HUES64 (cell line): ENCODE measurements around the gene LOXL4.

Source experiments
- H3K27ac ChIP-seq: 2 replicates; pipeline ENCODE4 v1.7.0; 2013; ENCODE audit warnings: low read depth, low read length, inconsistent platforms
- H3K27me3 ChIP-seq: 2 replicates; pipeline ENCODE4 v1.6.1; 2013; ENCODE audit warnings: mild to moderate bottlenecking, low read length; ENCODE audit not compliant: insufficient read depth
- H3K36me3 ChIP-seq: 2 replicates; pipeline ENCODE4 v1.6.1; 2013; ENCODE audit warnings: mild to moderate bottlenecking, low read length; ENCODE audit not compliant: insufficient read depth
- H3K4me1 ChIP-seq: 2 replicates; pipeline ENCODE4 v1.6.1; 2013; ENCODE audit warnings: mild to moderate bottlenecking, low read length, moderate library complexity; ENCODE audit not compliant: insufficient read depth
- H3K4me3 ChIP-seq: 2 replicates; pipeline ENCODE4 v1.5.1; 2013; ENCODE audit warnings: mild to moderate bottlenecking, low read length, moderate library complexity
- H3K9ac ChIP-seq: 2 replicates; pipeline ENCODE4 v1.6.1; 2013; ENCODE audit warnings: mild to moderate bottlenecking, low read depth, low read length
- H3K9me3 ChIP-seq: 2 replicates; pipeline ENCODE4 v1.6.1; 2013; ENCODE audit warnings: low read depth, low read length; ENCODE audit not compliant: insufficient read depth
- WGBS: fragments of 150-250, 120-280 bp; methylation state at CpG from one replicate; pipeline ENCODE4 v1.1.7; 2013; ENCODE audit warnings: missing lambda C conversion rate; 5-methylcytosine and 5-hydroxymethylcytosine counted together

Gene LOXL4

DNA sequence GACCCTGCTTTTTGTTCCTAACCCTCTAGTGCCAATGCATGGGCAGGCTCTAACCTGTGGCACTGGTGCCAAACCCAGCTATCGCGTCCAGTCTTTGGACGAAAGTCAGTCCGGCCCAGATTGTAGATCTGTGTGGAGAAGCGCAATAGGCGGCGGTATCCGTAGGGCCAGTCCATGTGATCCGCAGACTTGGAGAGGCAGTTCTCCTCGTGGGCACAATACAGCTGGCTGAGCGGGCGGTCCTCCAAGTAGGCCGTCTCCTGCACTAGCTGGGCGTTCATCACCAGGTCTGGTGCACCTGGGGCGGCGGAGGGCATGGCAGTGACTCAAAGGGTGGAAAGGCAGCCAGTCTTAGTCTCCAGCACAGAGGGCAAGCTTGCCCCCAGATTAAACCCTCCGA is 14.5 kb downstream of the LOXL4 start:
- Histone ChIP-seq H3K27me3 (no peaks in the 10 kb centered on the region), H3K4me1 (no peaks in the 10 kb centered on the region; the same call in 1 of the 2 replicates), H3K27ac (no peak overlapping the region), H3K9ac (no peak overlapping the region), H3K4me3 (no peak overlapping the region), H3K36me3 (peaks cover 2% of the 10 kb centered on the region; the same call in 1 of the 2 replicates), H3K9me3 (no peaks in the 10 kb centered on the region)
- 84% methylated on average over 17 of the region's 17 CpGs for WGBS

GRCh38 chr10:98252464-98252863 is 15.5 kb downstream of the LOXL4 start:
- Histone ChIP-seq H3K4me3 (no peak overlapping the region), H3K36me3 (peaks cover 9% of the 10 kb centered on the region)

GRCh38 chr10:98251399-98251798 is 16.6 kb downstream of the LOXL4 start:
- Histone ChIP-seq H3K4me1 (no peaks in the 10 kb centered on the region; the same call in 1 of the 2 replicates), H3K36me3 (peaks cover 9% of the 10 kb centered on the region), H3K9ac (no peak overlapping the region), H3K27ac (no peak overlapping the region), H3K27me3 (no peaks in the 10 kb centered on the region), H3K4me3 (no peak overlapping the region), H3K9me3 (no peaks in the 10 kb centered on the region)
- WGBS: 91% methylated on average over 8 of the region's 8 CpGs

More at GRCh38 chr10:98252464-98252863, 15.5 kb downstream of the LOXL4 start:
- Histone ChIP-seq H3K4me1 (no peaks in the 10 kb centered on the region; the same call in 1 of the 2 replicates), H3K9ac (no peak overlapping the region), H3K27me3 (no peaks in the 10 kb centered on the region), H3K9me3 (no peaks in the 10 kb centered on the region), H3K27ac (no peak overlapping the region)
- 90% methylated on average over 7 of the region's 7 CpGs for WGBS

- 95% methylated on average over 3 of the region's 3 CpGs for WGBS
- peaks cover 27% of the 10 kb centered on the region for H3K36me3 ChIP-seq
Measured at GRCh38 chr10:98249134-98249533, 18.9 kb downstream of the LOXL4 start.

DNA sequence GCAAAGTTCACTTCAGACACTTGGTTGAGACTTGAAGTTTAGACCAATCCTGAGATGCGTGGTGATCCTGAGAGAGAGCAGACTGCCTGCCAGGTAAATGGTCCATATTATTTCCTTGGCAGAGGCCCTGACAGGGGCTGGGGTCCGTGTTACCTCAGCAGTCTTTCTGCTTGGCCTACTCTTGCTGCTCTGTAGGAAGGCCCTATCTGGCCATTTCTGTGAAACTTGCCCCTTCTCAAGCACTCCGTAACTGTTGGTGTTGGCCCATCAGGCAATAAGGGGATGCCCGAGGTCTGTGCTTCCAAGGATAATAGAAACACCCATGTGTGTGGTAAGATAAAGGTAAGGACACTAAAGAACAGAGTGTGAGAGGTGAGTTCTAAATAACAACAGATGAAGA is 20.0 kb downstream of the LOXL4 start:
- Histone ChIP-seq H3K27ac (no peak overlapping the region), H3K36me3 (peaks cover 33% of the 10 kb centered on the region), H3K4me3 (no peak overlapping the region), H3K9ac (no peak overlapping the region), H3K9me3 (no peaks in the 10 kb centered on the region), H3K27me3 (no peaks in the 10 kb centered on the region), H3K4me1 (no peaks in the 10 kb centered on the region; the same call in 1 of the 2 replicates)
- 94% methylated on average over 4 of the region's 4 CpGs for WGBS

More at GRCh38 chr10:98249134-98249533, 18.9 kb downstream of the LOXL4 start:
- no peak overlapping the region for H3K4me3 ChIP-seq
- no peak overlapping the region for H3K9ac ChIP-seq
- no peaks in the 10 kb centered on the region; the same call in 1 of the 2 replicates for H3K4me1 ChIP-seq
- no peaks in the 10 kb centered on the region for H3K9me3 ChIP-seq
- H3K27ac ChIP-seq: no peak overlapping the region
- no peaks in the 10 kb centered on the region for H3K27me3 ChIP-seq

- Histone ChIP-seq H3K9me3 (no peaks in the 10 kb centered on the region), H3K9ac (no peak overlapping the region), H3K36me3 (peaks cover 33% of the 10 kb centered on the region), H3K4me1 (no peaks in the 10 kb centered on the region; the same call in 1 of the 2 replicates), H3K4me3 (no peak overlapping the region), H3K27me3 (no peaks in the 10 kb centered on the region), H3K27ac (no peak overlapping the region)
- 90% methylated on average over 6 of the region's 6 CpGs for WGBS
Measured at GRCh38 chr10:98246911-98247805, 20.8 kb downstream of the LOXL4 start.

DNA sequence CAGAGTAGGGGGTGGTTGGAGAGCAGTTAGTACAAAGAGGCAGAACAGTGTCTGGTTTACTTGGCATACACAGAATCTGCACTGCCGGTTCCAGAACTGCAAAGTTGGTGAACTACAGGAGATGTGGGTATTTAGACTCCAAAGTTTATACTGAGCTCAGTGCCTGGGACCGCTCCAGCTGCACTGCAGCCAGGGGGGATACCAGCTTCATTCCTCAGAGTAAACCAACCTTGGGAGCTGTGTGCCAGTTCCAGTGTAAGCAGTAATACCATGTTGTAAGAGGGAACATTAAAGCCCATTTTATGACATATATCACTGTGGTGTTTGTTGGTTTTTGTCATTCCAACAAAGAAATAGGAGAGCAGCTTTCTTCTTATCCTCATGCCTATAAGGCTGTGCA is 23.4 kb downstream of the LOXL4 start:
- Histone ChIP-seq H3K9ac (no peak overlapping the region), H3K9me3 (no peaks in the 10 kb centered on the region), H3K27me3 (no peaks in the 10 kb centered on the region), H3K36me3 (peaks cover 34% of the 10 kb centered on the region), H3K27ac (no peak overlapping the region), H3K4me3 (no peak overlapping the region), H3K4me1 (no peaks in the 10 kb centered on the region)
- 95% methylated on average over 2 of the region's 2 CpGs for WGBS

- peaks cover 34% of the 10 kb centered on the region for H3K36me3 ChIP-seq
- H3K9me3 ChIP-seq: no peaks in the 10 kb centered on the region
- no peaks in the 10 kb centered on the region for H3K4me1 ChIP-seq
- no peak overlapping the region for H3K9ac ChIP-seq
- WGBS: 90% methylated on average over 5 of the region's 5 CpGs
- no peak overlapping the region for H3K27ac ChIP-seq
- H3K4me3 ChIP-seq: no peak overlapping the region
- no peaks in the 10 kb centered on the region for H3K27me3 ChIP-seq
Measured at GRCh38 chr10:98244141-98244540, 23.9 kb downstream of the LOXL4 start.

- Histone ChIP-seq H3K27ac (no peak overlapping the region), H3K9ac (no peak overlapping the region), H3K4me1 (no peaks in the 10 kb centered on the region), H3K9me3 (no peaks in the 10 kb centered on the region), H3K36me3 (peaks cover 32% of the 10 kb centered on the region), H3K27me3 (no peaks in the 10 kb centered on the region), H3K4me3 (no peak overlapping the region)
- 92% methylated on average over 1 of the region's 1 CpG for WGBS
Measured at GRCh38 chr10:98242823-98243222, 25.2 kb downstream of the LOXL4 start.

- Histone ChIP-seq H3K4me1 (no peaks in the 10 kb centered on the region), H3K36me3 (peaks cover 51% of the 10 kb centered on the region), H3K27me3 (no peaks in the 10 kb centered on the region), H3K9me3 (no peaks in the 10 kb centered on the region), H3K9ac (no peak overlapping the region), H3K27ac (no peak overlapping the region), H3K4me3 (no peak overlapping the region)
- WGBS: 94% methylated on average over 3 of the region's 3 CpGs
Measured at GRCh38 chr10:98240524-98240923, 27.5 kb downstream of the LOXL4 start.

- 97% methylated on average over 1 of the region's 1 CpG for whole genome bisulfite sequencing
- H3K4me3 ChIP-seq: no peak overlapping the region
Measured at GRCh38 chr10:98238391-98238790, 29.6 kb downstream of the LOXL4 start.

More at GRCh38 chr10:98238391-98238790, 29.6 kb downstream of the LOXL4 start:
- Histone ChIP-seq H3K4me1 (no peaks in the 10 kb centered on the region; the same call in 1 of the 2 replicates), H3K9ac (no peak overlapping the region), H3K36me3 (peaks cover 42% of the 10 kb centered on the region), H3K27me3 (no peaks in the 10 kb centered on the region), H3K9me3 (no peaks in the 10 kb centered on the region), H3K27ac (no peak overlapping the region)
